ENCODE results near the gene TUBE1. TPM values are rescaled to one million over a fixed set of nuclear protein-coding genes. Genes with fewer than 3 reads are reported as not detected.

Gene TUBE1
- polyA plus RNA-seq, 1 donor, result 53.8 TPM

DNA sequence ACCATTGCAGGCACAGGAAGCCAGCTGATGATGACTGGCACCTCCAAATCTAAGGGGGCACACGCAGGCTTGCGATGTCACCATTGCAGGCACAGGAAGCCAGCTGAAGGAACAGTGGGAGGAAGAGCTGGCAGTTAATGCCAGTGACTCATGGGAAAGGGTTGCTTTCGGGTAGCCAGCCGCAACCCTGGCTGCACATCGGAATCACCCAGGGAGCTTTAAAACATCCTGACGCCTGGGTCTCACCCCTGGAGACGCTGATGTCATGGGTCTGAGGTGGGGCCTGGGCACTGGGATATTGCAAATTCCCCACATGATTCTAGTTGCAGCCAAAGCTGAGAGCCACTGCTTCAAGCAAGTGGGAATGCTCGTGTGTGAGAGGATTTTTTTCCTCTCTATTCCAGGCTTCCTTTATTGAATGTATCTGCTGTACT lies 49.5 kb downstream of the TUBE1 start:
- DNase-seq, result no peak

GRCh38 chr6:112036088-112036637 lies 51.1 kb downstream of the TUBE1 start:
- no peak for DNase-seq

DNA sequence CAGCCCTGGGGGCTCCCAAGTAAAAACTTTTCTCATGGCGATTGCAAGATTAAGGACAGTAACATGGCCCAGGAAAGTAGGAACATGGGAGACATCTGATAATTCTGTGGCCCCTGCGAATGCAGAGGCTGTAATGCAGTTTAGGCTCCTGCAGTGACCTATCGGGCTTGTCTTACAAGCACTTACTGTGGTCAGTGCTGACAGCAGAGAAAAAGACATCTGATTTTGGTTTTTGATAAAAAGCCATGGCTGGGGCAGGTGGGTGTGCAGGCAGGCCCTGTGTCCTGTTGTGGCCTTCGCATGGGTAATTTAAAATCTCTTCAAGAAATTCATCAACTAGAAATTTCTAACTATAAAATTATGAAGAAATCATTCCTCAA lies 52.7 kb downstream of the TUBE1 start:
- DNase-seq, result no peak

- no peak for DNase-seq
These were observed 53.3 kb downstream of the TUBE1 start for GRCh38 chr6:112033791-112034615.

DNA sequence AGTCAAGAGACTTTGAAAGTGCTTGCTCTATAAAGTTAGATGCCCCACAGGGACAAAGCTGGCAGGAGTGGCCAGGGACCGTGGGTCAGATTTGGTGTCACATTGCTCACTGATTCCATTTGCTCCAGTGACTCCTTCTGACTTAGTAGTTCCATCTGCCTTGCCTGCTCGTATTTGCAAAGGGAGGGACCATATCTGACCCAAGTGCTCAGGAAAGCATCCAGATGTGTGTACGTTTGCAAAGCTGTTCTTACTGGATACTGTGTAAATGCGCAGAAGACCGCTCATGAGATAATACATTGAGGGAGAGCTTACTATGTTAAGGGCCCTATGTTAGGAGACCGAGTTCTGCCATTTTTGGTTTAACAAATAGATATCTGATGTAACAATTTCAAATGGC lies 54.6 kb downstream of the TUBE1 start:
- DNase-seq, result no peak

GRCh38 chr6:112031960-112032359 lies 55.3 kb downstream of the TUBE1 start:
- DNase-seq, result no peak

- no peak for DNase-seq
These were observed 56.2 kb downstream of the TUBE1 start for GRCh38 chr6:112030961-112031660.

- no peak for DNase-seq
These were observed 56.9 kb downstream of the TUBE1 start for GRCh38 chr6:112030206-112030960.

- DNase-seq, result no peak
These were observed 58.0 kb downstream of the TUBE1 start for GRCh38 chr6:112029045-112029822.

DNA sequence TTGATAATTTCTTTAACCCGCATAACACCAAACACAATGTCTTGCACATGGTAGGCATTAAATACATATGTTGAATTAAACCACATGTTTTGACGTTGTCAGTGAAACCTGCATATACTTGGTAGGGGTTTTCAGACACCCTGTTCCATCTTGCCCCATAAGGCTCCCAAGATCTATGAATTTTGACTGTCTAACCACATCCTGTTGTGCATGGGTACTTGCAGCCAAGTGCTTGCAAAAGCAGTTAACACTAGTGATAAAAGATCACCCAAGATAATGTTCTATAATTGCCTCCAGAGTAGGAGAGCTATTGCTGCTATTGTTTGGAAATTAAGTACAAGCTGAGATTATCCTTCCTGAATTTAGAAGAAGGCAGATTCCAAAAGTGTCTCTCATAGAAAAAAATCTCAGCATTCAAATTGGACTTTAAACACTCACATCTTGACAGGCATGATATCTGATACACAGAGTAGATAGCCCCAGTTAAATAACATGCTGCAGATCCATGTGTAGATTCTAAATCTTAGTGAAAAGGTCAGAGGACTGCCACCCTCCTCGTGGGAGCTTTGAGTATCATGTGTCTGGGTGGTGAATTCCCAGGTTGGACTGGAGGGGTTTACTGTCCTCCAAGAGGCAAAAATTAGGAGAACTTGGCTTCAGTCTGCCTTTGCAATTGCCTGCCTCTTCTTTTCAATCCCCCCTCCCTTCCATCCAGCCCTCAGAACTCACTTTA lies 59.2 kb downstream of the TUBE1 start:
- no peak for DNase-seq

DNA sequence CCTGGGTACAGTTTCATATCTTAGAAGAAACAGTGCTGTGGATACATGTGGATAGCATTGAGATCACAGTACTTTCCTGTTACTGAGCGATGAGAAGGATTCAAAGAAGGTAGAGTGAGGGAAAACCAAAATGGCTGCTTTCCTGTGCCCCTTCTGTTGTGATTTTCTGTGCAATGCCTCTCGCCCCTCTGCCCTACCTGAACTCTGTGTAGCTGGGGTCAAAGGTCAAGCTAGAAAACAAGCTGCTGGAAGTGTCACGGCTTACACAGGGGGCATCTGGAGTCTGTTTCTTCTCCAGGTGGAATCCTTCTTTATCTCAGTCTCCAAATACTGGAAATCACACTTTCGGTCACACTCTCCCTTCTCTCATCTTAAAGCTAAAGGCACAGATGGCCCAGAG lies 60.3 kb downstream of the TUBE1 start:
- DNase-seq, result no peak

DNA sequence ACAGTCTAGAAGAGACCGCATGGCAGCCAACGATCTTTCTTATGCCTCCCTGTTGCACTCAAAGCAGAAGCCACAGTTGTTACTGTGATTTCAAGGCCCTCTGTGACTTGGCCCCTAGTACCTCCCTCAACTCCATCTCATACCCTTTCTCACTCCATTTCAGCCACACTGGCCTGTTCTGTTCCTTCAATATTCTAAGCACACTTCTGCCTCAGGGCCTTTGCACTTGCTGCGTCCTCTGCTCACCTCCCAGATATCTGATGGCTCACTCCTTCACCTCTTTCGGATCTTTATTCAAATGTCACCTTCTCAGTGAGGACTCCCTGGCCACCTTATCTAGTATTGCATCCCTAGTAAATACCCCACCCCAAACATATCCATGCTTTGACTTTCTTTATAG lies 62.8 kb downstream of the TUBE1 start:
- no peak for DNase-seq

DNA sequence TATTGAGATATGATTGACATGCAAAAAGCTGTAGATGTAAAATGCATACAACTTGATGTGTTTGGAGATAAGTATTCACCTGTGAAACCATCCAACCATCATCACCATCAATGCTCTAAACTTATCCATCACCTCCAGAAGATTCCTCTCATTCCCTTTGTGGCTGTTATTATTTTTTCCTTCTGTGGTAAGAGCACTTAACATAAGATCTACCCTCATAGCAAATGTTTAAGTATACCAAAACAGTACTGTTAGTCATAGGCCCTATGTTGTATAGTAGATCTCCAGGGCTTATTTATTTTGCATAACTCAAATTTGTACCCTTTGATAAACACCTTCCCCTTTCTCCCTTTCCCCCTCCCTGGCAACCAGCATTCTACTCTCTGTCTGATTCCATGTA lies 64.5 kb downstream of the TUBE1 start:
- DNase-seq, result no peak

- no peak for DNase-seq
These were observed 65.5 kb downstream of the TUBE1 start for GRCh38 chr6:112021691-112022310.

Other genes starting within 250 kb of the TUBE1 start
- gene FYN, start 214.0 kb downstream of the TUBE1 start, polyA plus RNA-seq (ENCODE audit: insufficient read length), result 169 TPM
- 2.7 TPM for gene CCN6, start 33.4 kb downstream of the TUBE1 start, polyA plus RNA-seq (ENCODE audit: insufficient read length)
- 40.6 TPM for gene FAM229B, start 109 bp upstream of the TUBE1 start, polyA plus RNA-seq (ENCODE audit: insufficient read length)
- 108 TPM for gene LAMA4, start 167.1 kb upstream of the TUBE1 start, polyA plus RNA-seq (ENCODE audit: insufficient read length)